ENCODE measurements around the gene NXPH4. TPM values are rescaled to one million over a fixed set of nuclear protein-coding genes. Genes with fewer than 3 reads are reported as not detected.

Gene NXPH4
- total RNA-seq, 2 experiments from 2014 or later, result 0.41 to 0.45 TPM

GRCh38 chr12:57181561-57182155, 34.9 kb upstream of the NXPH4 start:
- DNase-seq (no peak), ATAC-seq (no peak)
- POLR2A ChIA-PET, result interaction anchor here (1.6 to 2.3 kb wide), 2 partner anchors 58 to 70 kb away, joined by 4 to 7 read pairs; partner anchors contain the start of gene STAT6
- no peak for TF ChIP-seq CTCF (IDR thresholded peaks at IDR 0.05)
- H3K4me3 Mint-ChIP-seq, result no peak overlapping the region
- intact Hi-C loops (cut with micrococcal nuclease), result loop anchor here (5.0 kb wide), 1 partner anchor 59 kb away; no protein-coding TSS in a partner anchor
- H3K27me3 Mint-ChIP-seq, result no peaks in the 10 kb centered on the region
- H3K27ac Mint-ChIP-seq, result no peak overlapping the region
- no peaks in the 10 kb centered on the region for H3K9me3 Mint-ChIP-seq
- CTCF ChIA-PET, result interaction anchor here (0.7 to 12.3 kb wide), 15 partner anchors 9 to 756 kb away, joined by 3 to 143 read pairs (median 4); partner anchors contain the start of genes LRP1 and STAT6
- H3K36me3 Mint-ChIP-seq (ENCODE audit: low read depth), result no peaks in the 10 kb centered on the region
- H3K4me1 Mint-ChIP-seq (ENCODE audit: low read depth), result no peaks in the 10 kb centered on the region

GRCh38 chr12:57182918-57183575, 33.5 kb upstream of the NXPH4 start:
- H3K4me3 Mint-ChIP-seq, result no peak overlapping the region
- CTCF ChIA-PET, result interaction anchor here (0.5 to 12.3 kb wide), 27 partner anchors 10 to 423 kb away, joined by 3 to 143 read pairs (median 4); partner anchors contain the start of genes LRP1 and SHMT2
- H3K9me3 Mint-ChIP-seq, result no peaks in the 10 kb centered on the region
- no peak overlapping the region for H3K27ac Mint-ChIP-seq
- no peaks in the 10 kb centered on the region for H3K4me1 Mint-ChIP-seq (ENCODE audit: low read depth)
- no peaks in the 10 kb centered on the region for H3K36me3 Mint-ChIP-seq (ENCODE audit: low read depth)
- DNase-seq, result peak; percentile 90
- intact Hi-C loops (cut with micrococcal nuclease), result loop anchor here (5.0 kb wide), 1 partner anchor 61 kb away; no protein-coding TSS in a partner anchor
- no peaks in the 10 kb centered on the region for H3K27me3 Mint-ChIP-seq
- POLR2A ChIA-PET, result interaction anchor here (1.0 to 1.3 kb wide), 2 partner anchors 41 to 59 kb away, joined by 3 read pairs; no protein-coding TSS in a partner anchor
- peak; percentile 100 for ATAC-seq
- peak; percentile 72 for TF ChIP-seq CTCF (IDR thresholded peaks at IDR 0.05)

GRCh38 chr12:57183939-57184725, 32.5 kb upstream of the NXPH4 start:
- no peaks in the 10 kb centered on the region for H3K27me3 Mint-ChIP-seq
- ChIA-PET POLR2A (interaction anchor here (0.9 to 1.3 kb wide), 3 partner anchors 56 to 72 kb away, joined by 3 read pairs; partner anchors contain the start of gene LRP1), CTCF (interaction anchor here (1.0 to 12.3 kb wide), 15 partner anchors 9 to 424 kb away, joined by 3 to 143 read pairs (median 4); partner anchors contain the start of gene LRP1)
- H3K4me3 Mint-ChIP-seq, result no peak overlapping the region
- H3K27ac Mint-ChIP-seq, result no peak overlapping the region
- H3K9me3 Mint-ChIP-seq, result no peaks in the 10 kb centered on the region
- no peaks in the 10 kb centered on the region for H3K36me3 Mint-ChIP-seq (ENCODE audit: low read depth)
- DNase-seq (no peak), ATAC-seq (no peak)
- intact Hi-C loops (cut with micrococcal nuclease), result loop anchor here (5.0 kb wide), 1 partner anchor 62 kb away; no protein-coding TSS in a partner anchor
- no peaks in the 10 kb centered on the region for H3K4me1 Mint-ChIP-seq (ENCODE audit: low read depth)
- no peak for TF ChIP-seq CTCF (IDR thresholded peaks at IDR 0.05)

- Mint-ChIP-seq H3K27me3 (no peaks in the 10 kb centered on the region), H3K9me3 (no peaks in the 10 kb centered on the region), H3K4me3 (no peak overlapping the region), H3K27ac (no peak overlapping the region), H3K4me1 (ENCODE audit: low read depth) (no peaks in the 10 kb centered on the region), H3K36me3 (ENCODE audit: low read depth) (no peaks in the 10 kb centered on the region)
- intact Hi-C loops (cut with micrococcal nuclease), result no loop called here
- DNase-seq, result no peak
- CTCF ChIA-PET, result interaction anchor here (1.0 to 12.3 kb wide), 8 partner anchors 13 to 198 kb away, joined by 3 to 143 read pairs (median 4); partner anchors contain the start of gene LRP1
- no peak for ATAC-seq
- POLR2A ChIA-PET, result no interaction called here
- TF ChIP-seq CTCF (IDR thresholded peaks at IDR 0.05), result no peak
These were observed 31.2 kb upstream of the NXPH4 start for GRCh38 chr12:57185403-57185802.

Measured in activated CD8-positive, alpha-beta T cell treated with anti-CD3 and anti-CD28 coated beads for 36 hours (primary cell).